ENCODE data around the gene OCEL1.
"Not testable (repeated sequence)": the region's sequence is repeated elsewhere in the genome, so short reads cannot be mapped to it uniquely, and the experiment has no call there.

The OCEL1 gene, protein sequence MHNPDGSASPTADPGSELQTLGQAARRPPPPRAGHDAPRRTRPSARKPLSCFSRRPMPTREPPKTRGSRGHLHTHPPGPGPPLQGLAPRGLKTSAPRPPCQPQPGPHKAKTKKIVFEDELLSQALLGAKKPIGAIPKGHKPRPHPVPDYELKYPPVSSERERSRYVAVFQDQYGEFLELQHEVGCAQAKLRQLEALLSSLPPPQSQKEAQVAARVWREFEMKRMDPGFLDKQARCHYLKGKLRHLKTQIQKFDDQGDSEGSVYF

DNA sequence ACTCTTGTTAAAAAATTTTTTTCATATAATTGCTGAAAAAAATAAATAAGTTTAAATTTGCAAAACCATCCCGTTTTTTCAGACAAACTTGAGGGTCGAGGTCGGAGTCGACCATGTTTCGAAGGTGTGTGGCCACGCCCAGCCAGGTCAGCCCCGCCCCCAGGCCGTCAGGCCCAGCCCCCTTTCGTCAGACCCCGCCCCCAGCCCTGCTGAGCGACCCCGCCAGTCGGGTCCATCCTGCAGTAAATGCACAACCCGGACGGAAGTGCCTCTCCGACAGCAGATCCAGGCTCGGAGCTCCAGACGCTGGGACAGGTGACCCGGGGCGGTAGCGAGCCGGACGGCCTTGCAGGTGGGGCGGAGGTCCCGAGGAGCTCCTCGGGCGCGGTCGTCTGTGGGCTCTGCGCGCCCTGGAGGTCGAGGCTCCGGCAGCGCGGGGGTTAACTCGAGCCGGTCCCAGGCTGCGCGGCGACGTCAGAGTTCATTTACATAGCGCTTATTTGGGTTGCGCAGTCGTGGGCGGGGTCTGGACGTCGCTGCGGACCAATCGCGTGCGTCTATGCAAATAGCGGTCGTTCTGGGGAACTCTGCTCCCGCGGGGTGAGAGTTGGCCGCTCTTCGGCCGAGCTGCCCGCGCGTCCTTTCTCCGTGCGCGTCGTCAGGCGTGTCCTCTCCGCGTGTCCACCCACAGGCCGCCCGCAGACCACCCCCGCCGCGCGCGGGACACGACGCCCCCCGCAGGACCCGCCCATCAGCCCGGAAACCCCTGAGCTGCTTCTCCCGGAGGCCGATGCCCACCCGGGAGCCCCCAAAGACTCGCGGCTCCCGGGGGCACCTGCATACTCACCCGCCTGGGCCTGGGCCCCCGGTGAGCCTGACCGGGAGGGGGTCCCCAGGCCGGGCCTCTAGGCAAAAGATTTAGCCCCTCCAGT, at the start of gene OCEL1:
TSS of gene OCEL1 (plus strand) at position 225 of the 932 bp plus-strand sequence. CDS start at position 247, 22 bp downstream.
- Mint-ChIP-seq H3K4me1 (peaks cover 12% of the 10 kb centered on the region), H3K27ac (peak within 1 kb of the TSS; percentile 97), H3K27me3 (no peaks in the 10 kb centered on the region), H3K4me3 (peak within 1 kb of the TSS; percentile 84), H3K9me3 (no peaks in the 10 kb centered on the region), H3K36me3 (peaks cover 13% of the 10 kb centered on the region)
- DNase-seq: peak; percentile 99
- CTCF ChIA-PET: no interaction called here

DNA sequence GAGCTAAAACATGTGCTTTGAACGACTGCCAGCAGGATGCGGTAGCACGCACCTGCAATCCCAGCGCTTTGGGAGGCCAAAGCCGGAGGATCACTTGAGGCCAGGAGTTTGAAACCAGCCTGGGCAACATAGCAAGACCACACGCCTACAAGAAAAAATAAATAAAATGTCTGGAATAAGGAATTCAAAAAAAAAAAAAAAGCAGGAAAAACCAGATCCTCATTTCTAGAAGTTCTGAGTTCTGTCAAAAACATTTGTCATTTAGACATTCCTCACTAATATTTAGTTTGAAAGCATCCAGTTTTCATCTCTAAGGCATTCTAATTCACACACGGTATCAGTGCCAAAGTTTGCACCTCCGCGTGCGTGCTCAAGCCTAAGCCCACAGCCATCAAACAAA, 47.7 kb upstream of the OCEL1 start:
- Mint-ChIP-seq H3K27me3 (no peaks in the 10 kb centered on the region), H3K36me3 (peaks cover 35% of the 10 kb centered on the region), H3K4me1 (peaks cover 15% of the 10 kb centered on the region), H3K27ac (no peak overlapping the region), H3K9me3 (no peaks in the 10 kb centered on the region), H3K4me3 (no peak overlapping the region)
- CTCF ChIA-PET: no interaction called here
- no peak for DNase-seq

DNA sequence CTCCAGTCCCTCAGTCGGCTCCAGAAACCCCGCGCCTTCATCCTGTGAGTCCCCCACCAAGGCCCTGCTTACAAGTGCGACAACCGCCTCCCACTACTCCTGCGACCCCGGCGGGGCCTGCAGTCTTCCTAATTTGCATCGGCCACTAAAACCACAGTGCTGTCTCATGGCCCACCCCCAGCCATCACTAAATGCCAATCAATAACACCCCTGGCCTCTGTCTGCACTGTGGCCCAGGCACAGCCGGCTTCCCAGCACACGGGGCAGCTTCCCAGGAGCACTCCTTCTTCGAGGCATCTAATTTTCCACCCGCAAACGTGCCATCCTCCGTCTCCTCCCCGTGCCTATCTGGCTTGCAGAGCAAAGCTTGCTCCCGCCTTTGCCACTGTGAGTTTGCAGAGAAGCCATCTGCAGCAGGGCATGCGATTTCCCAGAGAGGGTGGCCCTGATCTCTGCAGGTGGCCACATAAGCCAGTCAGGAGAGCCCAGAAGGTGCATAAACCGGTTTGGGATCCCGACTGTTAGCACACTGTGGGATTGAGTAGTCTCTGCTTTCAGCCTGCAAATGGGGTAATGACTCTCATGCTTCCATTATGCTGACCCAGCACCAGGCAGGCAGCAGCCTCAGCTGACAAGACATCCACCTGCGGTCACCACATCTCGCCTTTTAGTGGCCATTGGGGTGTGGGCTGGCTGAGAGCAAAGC, 44.9 kb upstream of the OCEL1 start:
- Mint-ChIP-seq H3K27ac (no peak overlapping the region), H3K4me1 (peaks cover 41% of the 10 kb centered on the region), H3K4me3 (no peak overlapping the region), H3K9me3 (no peaks in the 10 kb centered on the region), H3K27me3 (no peaks in the 10 kb centered on the region), H3K36me3 (peaks cover 47% of the 10 kb centered on the region)
- DNase-seq: no peak
- CTCF ChIA-PET: no interaction called here

- CTCF ChIA-PET: interaction anchor here (0.9 to 2.3 kb wide), 7 partner anchors 9 to 114 kb away, joined by 3 to 8 read pairs (median 6); no protein-coding TSS in a partner anchor
- H3K36me3 Mint-ChIP-seq: peaks cover 52% of the 10 kb centered on the region
- peak; percentile 47 for DNase-seq
- peaks cover 41% of the 10 kb centered on the region for H3K4me1 Mint-ChIP-seq
- peak overlapping the region; percentile 71 for H3K4me3 Mint-ChIP-seq
- H3K27ac Mint-ChIP-seq: peak overlapping the region; percentile 97
- no peaks in the 10 kb centered on the region for H3K9me3 Mint-ChIP-seq
- H3K27me3 Mint-ChIP-seq: no peaks in the 10 kb centered on the region
Observed at GRCh38 chr19:17183271-17183761, 42.7 kb upstream of the OCEL1 start.

DNA sequence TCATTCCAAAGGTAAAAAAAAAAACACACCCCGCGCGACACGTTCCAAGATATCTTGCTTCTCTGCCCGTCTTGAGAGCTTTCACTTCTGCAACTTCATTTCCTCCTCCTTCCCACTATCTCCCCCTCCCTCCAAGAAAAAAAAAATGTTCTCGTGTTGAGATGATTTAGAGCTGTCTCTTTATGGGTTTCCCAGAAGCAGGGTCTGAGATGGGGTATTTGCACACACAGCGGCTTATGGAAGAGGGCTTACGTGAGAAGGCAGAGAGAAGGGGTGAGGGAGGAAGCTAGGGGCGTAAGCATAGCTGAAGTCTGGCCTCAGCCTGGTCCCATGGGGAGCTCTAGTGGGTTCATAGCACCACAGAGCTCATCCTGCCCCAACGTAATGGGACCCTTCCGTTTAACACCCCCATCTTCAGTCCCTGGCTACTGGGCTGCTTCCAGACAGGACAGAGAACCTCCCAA, 42.1 kb upstream of the OCEL1 start:
- no peaks in the 10 kb centered on the region for H3K27me3 Mint-ChIP-seq
- H3K4me1 Mint-ChIP-seq: peaks cover 41% of the 10 kb centered on the region
- H3K27ac Mint-ChIP-seq: peak overlapping the region; percentile 97
- H3K9me3 Mint-ChIP-seq: no peaks in the 10 kb centered on the region
- CTCF ChIA-PET: interaction anchor here (0.7 to 2.3 kb wide), 10 partner anchors 10 to 117 kb away, joined by 3 to 8 read pairs (median 4); no protein-coding TSS in a partner anchor
- H3K4me3 Mint-ChIP-seq: peak overlapping the region; percentile 71
- DNase-seq: peak; percentile 51
- H3K36me3 Mint-ChIP-seq: peaks cover 50% of the 10 kb centered on the region

GRCh38 chr19:17184371-17184841, 41.6 kb upstream of the OCEL1 start:
- H3K27me3 Mint-ChIP-seq: no peaks in the 10 kb centered on the region
- peaks cover 41% of the 10 kb centered on the region for H3K4me1 Mint-ChIP-seq
- no peaks in the 10 kb centered on the region for H3K9me3 Mint-ChIP-seq
- peak; percentile 76 for DNase-seq
- peaks cover 54% of the 10 kb centered on the region for H3K36me3 Mint-ChIP-seq
- peak overlapping the region; percentile 97 for H3K27ac Mint-ChIP-seq
- H3K4me3 Mint-ChIP-seq: peak overlapping the region; percentile 71
- CTCF ChIA-PET: interaction anchor here (0.7 to 2.3 kb wide), 9 partner anchors 10 to 118 kb away, joined by 3 to 7 read pairs (median 4); no protein-coding TSS in a partner anchor

DNA sequence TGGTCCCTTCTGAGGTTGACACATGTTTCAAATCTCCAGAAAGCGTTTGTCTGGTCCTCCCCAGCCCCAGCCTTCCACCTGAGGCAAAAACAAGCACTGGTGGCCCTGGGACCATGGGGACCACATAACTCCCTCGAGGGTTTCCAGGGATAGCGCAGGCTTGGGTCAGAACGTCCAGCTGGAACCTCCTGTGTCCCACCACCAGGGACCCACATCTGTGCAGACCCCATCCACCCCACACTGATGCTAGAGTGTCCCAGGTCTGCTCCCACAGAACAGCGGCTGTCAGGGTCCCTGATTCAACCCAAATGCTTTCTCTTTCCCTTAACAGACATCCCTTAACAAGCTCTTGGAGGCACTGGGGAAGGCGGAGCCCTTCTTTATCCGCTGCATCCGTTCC, 40.4 kb upstream of the OCEL1 start:
- DNase-seq: no peak
- H3K27ac Mint-ChIP-seq: peak overlapping the region; percentile 97
- H3K27me3 Mint-ChIP-seq: no peaks in the 10 kb centered on the region
- no peak overlapping the region for H3K4me3 Mint-ChIP-seq
- peaks cover 56% of the 10 kb centered on the region for H3K36me3 Mint-ChIP-seq
- CTCF ChIA-PET: no interaction called here
- no peaks in the 10 kb centered on the region for H3K9me3 Mint-ChIP-seq
- peaks cover 41% of the 10 kb centered on the region for H3K4me1 Mint-ChIP-seq

DNA sequence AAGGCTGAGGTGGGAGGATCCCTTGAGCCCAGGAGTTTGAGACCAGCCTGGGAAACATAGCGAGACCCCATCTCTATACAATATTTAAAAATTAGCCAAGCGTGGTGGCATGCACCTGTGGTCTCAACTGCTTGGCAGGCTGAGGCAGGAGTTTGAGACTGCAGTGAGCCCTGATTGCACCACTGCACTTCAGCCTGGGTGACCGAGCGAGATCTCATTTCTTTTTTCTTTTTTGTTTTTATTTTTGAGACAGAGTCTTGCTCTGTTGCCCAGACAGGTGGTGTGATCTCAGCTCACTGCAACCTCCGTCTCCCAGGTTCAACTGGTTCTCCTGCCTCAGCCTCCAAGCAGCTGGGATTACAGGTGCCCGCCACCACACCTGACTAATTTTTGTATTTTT, 34.3 kb upstream of the OCEL1 start:
- H3K27ac Mint-ChIP-seq, H3K4me3 Mint-ChIP-seq, H3K4me1 Mint-ChIP-seq, DNase-seq, H3K9me3 Mint-ChIP-seq, H3K27me3 Mint-ChIP-seq, CTCF ChIA-PET: not testable (repeated sequence)
- peaks cover 60% of the 10 kb centered on the region for H3K36me3 Mint-ChIP-seq

DNA sequence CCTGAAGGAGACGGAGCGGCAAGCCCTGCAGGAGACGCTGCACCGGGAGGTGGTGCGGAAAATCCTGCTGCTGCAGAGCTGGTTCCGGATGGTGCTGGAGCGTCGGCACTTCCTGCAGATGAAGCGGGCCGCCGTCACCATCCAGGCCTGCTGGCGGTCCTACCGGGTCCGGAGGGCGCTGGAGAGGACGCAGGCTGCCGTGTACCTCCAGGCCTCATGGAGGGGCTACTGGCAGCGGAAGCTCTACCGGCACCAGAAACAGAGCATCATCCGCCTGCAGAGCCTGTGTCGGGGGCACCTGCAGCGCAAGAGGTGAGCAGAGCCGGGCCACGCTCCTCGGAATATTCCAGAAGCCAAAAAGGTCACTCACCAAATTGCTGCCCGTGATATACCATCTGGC, 33.3 kb upstream of the OCEL1 start:
- H3K9me3 Mint-ChIP-seq: no peaks in the 10 kb centered on the region

GRCh38 chr19:17194608-17195007, 31.4 kb upstream of the OCEL1 start:
- Mint-ChIP-seq H3K4me3 (no peak overlapping the region), H3K4me1 (no peaks in the 10 kb centered on the region), H3K9me3 (no peaks in the 10 kb centered on the region), H3K27ac (no peak overlapping the region), H3K27me3 (no peaks in the 10 kb centered on the region), H3K36me3 (peaks cover 57% of the 10 kb centered on the region)
- CTCF ChIA-PET: no interaction called here
- no peak for DNase-seq

More for the DNA sequence above, 33.3 kb upstream of the OCEL1 start:
- Mint-ChIP-seq H3K36me3 (peaks cover 56% of the 10 kb centered on the region), H3K4me3 (no peak overlapping the region), H3K27ac (no peak overlapping the region), H3K4me1 (no peaks in the 10 kb centered on the region), H3K27me3 (no peaks in the 10 kb centered on the region)
- no peak for DNase-seq
- CTCF ChIA-PET: no interaction called here

- H3K27me3 Mint-ChIP-seq: no peaks in the 10 kb centered on the region
- no peak for DNase-seq
- H3K36me3 Mint-ChIP-seq: peaks cover 58% of the 10 kb centered on the region
- no peak overlapping the region for H3K4me3 Mint-ChIP-seq
- CTCF ChIA-PET: no interaction called here
- H3K4me1 Mint-ChIP-seq: no peaks in the 10 kb centered on the region
- no peaks in the 10 kb centered on the region for H3K9me3 Mint-ChIP-seq
- H3K27ac Mint-ChIP-seq: no peak overlapping the region
Observed at GRCh38 chr19:17195106-17195505, 30.9 kb upstream of the OCEL1 start.

GRCh38 chr19:17196610-17197009, 29.4 kb upstream of the OCEL1 start:
- Mint-ChIP-seq H3K27ac (no peak overlapping the region), H3K27me3 (no peaks in the 10 kb centered on the region), H3K9me3 (no peaks in the 10 kb centered on the region), H3K36me3 (peaks cover 63% of the 10 kb centered on the region), H3K4me1 (no peaks in the 10 kb centered on the region), H3K4me3 (no peak overlapping the region)
- DNase-seq: no peak
- CTCF ChIA-PET: no interaction called here

DNA sequence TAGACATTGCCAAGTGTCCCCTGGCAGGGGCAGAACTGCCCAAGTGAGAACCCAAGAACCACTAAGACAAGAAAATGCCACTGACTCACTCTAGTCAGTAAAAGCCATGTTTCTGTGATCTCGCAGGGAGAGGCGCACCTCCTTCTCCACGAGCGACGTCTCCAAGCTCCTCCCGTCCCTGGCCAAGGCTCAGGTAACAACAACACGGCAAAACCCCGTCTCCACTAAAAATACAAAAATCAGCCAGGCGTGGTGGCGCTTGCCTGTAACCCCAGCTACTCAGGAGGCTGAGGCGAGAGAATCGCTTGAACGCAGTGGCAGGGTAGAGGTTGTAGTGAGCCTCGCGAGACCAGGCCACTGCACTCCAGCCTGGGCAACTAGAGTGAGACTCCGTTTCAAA, 28.4 kb upstream of the OCEL1 start:
- Mint-ChIP-seq H3K9me3 (no peaks in the 10 kb centered on the region), H3K27ac (no peak overlapping the region), H3K4me3 (no peak overlapping the region), H3K4me1 (no peaks in the 10 kb centered on the region), H3K27me3 (no peaks in the 10 kb centered on the region), H3K36me3 (peaks cover 68% of the 10 kb centered on the region)
- CTCF ChIA-PET: no interaction called here
- DNase-seq: no peak

All from activated naive CD4-positive, alpha-beta T cell treated with anti-CD3 and anti-CD28 coated beads, Interleukin-2, amount 10 ng/mL, durations not matched to agents 7 days and 5 days (primary cell).